ENCODE measurements around the gene HIRA.

DNA sequence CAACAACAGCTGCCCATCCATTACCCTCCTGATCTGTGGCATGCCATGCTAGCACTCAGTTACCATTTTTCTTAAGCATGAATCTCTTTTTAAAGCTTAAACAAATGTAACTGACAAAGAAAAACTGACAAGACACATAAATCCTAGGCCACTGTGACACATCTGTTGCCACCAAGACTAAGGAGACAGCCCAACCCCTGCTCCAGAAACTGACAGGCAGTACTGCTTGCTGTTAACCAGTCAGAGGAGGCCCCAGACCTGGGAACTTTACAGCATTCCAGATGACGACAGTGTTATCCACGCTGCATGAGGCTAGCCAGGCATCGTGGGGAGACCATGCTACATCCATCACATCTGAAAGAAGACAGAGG, 33.8 kb downstream of the HIRA start:
- TF ChIP-seq POLR2A (IDR thresholded peaks at IDR 0.05; ENCODE audit: low read depth, low read length), result no peak
- no peak for TF ChIP-seq POLR2AphosphoS5 (IDR thresholded peaks at IDR 0.05; ENCODE audit: low read depth, low read length)
- TF ChIP-seq TAF1 (IDR thresholded peaks at IDR 0.05; ENCODE audit: borderline replicate concordance, low read depth, low read length), result no peak
